Stimulated activated CD4-positive, alpha-beta T cell treated with anti-CD3 and anti-CD28 coated beads, Interleukin-1b, Interleukin-23, amount 100 ng/mL, for 48 hours (primary cell): ENCODE results near the gene IQCN.

Experiments used
- DNase-seq: peaks from one replicate; pipeline ENCODE4 v3.0.0-alpha.2; 2020

The IQCN gene

DNA sequence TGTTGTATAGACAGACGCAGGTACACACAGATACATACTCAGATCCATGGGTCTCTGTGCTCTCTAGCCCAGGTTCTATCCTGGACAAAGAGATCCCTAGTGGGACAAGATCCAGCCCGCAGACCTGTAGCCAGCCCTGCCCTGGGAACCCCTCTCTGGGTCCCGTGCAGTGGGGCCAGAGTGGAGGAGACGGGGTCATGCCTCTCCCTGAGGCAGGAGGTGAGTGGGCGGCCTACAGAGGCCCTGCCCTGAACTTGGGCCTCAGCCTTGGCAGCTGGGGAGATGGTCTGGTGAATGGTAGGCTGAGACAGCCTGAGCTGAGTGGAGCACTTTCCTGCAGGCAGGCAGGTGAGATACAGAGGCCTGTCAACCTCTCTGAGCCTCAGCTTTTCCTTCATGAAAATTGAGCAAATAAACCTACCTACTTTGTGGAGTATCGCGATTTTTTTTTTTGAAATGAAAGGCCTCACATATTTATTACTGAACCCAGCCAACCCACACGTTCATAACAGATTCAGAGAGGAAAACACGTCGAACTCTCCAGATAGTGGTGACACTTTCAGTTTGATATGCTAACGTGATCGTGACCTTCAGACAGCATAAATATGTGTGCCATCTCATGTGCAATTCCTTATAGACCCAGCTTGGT is 10.6 kb upstream of the IQCN start:
- peak; percentile 66 for DNase-seq

DNA sequence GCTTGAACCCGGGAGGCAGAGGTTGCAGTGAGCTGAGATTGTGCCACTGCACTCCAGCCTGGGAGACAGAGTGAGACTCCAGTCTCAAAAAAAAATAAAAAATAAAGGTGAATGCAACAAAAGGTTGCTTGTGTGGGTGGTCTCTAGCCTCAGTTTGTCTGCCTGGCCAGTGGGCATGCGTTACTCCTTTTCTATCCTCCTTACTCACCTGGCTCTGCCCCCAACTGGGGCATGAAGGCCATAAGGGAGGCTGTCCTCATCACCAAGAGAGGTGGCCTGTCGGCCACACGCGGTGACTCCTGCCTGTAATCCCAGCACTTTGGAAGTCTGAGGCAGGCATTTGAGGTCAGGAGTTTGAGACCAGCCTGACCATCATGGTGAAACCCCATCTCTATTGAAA is 9.1 kb upstream of the IQCN start:
- DNase-seq, result no peak

DNA sequence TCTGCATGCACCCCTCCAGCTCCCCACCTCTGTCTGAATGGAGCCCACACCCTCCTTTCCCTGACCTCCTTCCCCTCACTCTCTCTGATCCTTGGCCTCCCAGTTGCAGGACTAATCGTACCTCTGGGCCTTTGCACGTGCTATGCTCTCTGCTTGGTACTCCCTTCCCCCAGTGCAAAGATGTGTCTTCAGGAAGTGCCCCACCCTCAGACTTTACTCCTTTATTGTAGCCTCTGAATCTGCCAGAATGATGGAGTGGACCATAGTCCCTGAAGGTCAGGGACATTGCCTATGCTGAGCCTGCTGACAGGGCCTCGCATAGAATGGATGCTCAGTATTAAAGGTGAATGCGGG is 8.5 kb upstream of the IQCN start:
- peak; percentile 32 for DNase-seq

DNA sequence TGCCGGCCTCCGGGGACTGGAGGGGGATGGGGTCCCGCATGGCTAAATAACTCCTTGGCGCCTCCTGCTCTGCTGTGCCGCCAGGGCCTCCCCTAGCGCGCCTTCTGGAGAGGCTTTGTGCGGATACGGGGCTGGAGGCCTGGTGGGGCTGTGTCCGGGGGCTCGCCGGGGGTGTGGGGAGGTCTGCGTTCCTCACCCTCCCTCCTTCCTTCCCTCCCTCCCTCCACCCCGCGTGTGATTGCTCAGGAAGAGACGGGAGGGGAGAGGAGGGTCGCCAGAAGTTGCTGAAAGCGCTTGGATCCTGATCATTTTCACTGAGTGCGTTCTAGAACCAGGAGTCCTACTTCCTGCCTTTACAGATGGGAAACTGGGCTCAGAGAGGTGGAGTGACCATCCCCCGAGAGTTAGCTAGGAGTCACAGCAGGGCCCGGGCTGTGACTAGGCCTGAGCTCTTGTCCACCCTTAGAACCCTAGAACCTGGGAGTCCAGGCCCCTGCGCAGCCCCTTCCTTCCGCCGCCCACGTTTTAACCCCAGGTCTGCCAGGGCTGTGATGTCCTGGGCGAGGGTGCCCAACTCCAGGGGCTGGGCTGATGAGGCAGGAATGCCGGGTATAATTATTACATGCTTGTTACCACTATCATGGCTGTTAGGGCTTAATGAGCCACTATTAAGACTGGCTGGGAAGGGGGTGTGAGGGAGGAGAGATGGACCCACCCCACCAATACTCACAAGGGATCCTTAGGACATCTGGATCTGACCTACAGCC is 8.0 kb upstream of the IQCN start:
- DNase-seq, result peak; percentile 39

DNA sequence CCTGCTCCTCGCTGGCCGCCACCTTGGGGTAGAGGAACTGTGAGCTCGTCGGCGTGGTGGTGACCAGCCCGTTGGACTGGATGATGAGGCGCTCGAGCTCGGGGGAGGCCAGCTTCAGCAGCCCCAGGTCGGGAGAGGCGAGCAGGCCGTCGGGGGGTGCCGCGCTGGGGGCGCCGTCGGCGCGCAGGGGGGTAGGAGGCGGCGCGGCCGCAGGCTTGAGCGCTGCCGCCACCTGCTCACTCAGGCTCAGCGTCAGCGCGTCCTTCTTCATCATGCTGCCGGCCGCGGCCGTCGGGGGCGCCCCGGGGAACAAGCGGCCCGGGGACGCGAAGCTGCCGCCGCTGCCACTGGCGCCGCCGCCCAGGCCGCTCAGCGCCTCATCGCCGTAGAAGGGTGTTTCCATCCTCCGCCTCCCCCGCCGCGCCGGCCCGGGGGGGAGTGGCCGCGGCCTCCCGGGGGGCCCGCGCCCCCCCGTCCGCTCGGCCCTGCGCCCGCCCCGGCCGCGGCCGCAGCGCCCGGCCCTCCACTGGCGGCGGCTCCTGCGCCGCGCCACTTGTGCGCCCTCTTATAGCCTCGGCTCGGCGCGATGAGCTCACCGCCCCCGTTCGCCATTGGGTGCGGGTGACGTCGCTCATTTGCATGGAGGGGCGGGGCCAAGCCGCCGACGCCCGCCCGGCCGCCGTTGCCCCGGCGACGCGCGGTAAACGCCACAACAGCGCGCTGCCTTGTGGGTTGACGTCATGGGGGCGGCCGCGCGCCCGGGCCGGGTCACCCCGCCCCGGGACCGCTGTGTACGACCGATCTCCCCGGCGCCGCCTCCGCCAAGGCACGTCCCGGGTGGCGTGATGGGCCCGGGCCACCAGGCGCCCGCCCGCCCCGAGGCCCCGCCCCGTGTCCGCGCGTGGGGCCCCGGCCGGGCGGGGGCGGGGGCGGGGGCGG is 7.1 kb upstream of the IQCN start, which contains the start of gene JUND:
Gene JUND (minus strand): TSS at position 541 of the 939 bp plus-strand sequence. CDS start 138 bp downstream, at position 403.
- peak; percentile 96 for DNase-seq

DNA sequence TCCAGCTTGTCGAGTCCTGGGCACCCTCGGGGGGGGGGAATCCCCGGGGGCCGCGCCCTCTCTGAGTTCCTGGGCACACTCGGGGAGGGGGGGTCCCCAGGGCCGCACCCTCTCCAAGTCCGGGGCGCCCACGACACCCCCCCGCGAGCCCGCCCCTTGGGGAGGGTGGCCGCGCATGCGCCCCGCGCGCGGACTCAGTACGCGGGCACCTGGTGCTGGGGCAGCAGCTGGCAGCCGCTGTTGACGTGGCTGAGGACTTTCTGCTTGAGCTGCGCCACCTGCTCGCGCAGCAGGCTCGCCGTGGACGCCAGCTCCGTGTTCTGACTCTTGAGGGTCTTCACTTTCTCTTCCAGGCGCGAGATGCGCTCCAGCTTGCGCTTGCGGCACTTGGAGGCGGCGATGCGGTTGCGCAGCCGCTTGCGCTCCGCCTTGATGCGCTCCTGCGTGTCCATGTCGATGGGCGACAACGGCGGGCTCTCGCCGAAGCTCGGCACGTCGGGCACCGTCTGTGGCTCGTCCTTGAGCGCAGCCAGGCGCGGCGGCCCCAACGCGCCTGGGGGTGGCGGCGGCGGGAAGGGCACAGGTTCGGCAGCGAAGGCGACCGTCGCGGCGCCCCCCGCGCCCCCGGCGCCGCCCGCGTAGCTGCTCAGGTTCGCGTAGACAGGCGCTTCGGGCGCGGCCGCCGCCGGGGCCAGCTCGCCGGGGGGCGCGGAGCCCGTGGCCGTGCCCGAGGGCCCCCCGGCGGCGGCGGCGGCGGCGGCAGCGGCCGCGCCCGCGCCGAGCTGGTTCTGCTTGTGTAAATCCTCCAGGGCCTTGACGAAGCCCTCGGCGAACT is 6.2 kb upstream of the IQCN start:
- DNase-seq, result peak; percentile 80

DNA sequence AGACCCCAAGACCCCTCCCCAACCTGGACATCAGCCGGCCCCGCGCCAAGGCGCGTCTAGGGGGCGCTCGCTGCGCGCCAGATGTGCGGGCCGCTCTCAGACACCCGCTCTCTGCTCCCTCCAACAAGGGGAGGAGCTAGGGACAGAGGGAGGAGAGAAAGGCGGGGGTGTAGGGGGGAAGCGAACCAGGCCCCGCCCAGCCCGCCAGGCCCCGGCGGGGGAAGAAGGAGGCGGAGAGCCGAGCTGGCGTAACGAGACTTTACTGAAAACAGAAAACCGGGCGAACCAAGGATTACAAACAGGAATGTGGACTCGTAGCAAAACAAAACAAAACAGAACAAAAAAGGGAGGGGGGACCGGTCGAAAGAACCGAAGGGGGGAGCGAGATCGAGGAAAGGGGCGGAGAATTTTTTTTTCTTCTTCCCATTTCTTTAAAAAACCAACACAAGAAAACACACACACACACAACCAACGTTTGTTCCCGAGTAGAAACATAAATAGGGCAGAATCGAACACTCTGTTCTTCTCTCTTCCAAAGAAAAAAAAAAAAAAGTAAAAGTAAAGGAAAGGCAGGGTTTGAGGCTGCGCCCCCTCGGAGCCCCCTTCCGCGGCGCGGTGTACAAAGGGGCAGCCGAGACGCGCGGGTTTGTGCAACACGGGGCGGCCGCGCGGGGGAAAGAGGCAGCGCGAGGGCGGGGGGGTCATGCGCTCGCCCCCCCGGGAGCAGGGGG is 5.4 kb upstream of the IQCN start:
- peak; percentile 92 for DNase-seq

DNA sequence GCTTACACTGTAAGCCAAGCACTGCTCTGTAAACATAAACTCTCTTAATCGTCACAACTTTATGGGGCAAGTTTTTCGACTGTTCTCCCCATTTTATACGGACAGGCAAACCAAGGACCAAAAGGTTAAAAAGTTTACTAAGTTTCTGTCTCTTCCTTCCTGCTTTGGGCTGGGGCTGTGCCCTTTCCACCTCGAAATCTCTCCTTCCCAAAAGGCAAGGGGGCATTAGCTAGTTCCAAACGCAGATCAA is 4.9 kb upstream of the IQCN start:
- DNase-seq, result no peak

DNA sequence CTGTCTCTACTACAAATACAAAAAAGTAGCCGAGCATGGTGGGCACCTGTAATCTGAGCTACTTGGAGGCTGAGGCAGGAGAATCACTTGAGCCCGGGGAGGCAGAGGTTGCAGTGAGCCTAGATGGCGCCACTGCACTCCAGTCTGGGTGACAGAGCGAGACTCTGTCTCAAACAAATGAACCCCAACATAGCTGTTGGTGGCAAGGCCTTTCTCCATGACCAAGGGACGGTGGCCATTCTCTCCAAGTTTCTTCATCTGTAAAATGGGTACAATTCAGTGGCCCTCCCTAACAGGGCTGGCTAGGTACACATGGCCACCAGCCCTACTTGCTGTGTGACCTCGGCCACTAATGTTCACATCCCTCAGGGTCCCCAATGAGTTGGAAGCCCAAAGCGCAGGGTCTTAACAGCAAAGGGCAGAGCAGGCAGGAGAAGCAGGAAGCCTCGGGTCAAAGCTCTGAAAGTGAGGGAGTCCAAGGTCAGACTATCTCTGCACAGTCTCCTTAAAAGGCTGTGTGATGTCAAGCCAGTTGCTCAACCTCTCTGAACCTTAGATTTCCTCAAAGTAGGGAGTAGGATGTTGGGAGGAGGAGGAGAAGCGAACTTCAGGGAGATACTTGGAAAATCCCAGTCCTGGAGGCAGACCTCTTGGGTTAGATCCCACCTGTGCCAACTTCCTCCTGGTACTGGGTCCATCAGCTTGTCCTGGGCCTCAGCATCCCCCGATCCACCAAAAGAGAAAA is 4.4 kb upstream of the IQCN start:
- peak; percentile 61 for DNase-seq

DNA sequence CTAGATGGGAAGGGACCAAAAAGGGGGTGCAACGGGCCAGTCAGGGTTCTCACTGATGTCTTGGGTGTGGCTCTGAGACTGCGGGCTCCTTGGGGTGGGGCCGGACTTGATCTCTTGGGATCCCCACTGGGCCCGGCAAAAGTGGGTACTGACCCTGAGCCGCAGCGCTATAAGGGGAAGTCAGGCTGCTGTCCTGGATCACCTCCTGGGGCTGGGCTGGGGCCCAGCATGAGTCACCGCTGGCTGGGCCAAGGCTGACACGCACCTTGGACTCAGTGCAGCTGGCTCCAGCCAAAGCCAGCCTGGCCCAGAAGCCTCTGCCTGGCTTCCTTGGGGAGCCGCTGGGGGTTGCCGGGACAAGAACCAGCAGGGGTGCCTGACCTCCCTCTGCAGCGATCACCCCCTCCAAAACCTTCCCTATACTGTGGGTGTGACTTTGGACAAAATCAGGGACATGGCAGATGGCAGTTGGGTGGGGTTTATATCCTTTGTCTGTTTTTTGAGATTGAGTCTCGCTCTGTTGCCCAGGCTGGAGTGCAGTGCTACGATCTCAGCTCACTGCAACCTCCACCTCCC is 617 bp upstream of the IQCN start:
- DNase-seq, result no peak

DNA sequence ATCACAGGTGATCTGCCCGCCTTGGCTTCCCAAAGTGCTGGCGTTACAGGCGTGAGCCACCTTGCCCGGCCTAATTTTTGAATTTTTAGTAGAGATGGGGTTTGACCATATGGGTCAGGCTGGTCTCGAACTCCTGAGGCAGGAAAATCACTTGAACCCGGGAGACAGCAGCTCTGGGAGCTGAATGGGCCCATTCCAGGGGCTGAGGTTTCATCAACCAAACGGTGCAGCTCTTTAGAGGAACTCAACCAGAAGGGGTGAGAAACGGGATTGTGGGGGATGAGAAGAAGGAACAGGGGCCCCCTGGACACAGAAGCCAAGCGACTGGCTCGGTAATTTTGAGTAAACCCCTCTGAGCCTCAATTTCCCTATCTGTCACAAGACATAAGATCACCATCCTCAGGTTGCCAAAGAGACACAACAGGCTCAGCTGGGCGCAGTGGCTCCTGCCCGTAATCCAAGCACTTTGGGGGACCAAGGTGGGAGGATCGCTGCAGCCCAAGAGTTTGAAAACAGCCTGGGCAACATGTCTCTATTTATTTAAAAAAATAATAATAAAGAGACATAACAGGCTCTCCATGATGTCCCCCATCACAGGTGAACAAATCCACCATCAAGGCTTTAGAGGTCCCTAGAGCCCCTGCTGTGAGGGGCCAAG is 562 bp downstream of the IQCN start:
- DNase-seq, result no peak

DNA sequence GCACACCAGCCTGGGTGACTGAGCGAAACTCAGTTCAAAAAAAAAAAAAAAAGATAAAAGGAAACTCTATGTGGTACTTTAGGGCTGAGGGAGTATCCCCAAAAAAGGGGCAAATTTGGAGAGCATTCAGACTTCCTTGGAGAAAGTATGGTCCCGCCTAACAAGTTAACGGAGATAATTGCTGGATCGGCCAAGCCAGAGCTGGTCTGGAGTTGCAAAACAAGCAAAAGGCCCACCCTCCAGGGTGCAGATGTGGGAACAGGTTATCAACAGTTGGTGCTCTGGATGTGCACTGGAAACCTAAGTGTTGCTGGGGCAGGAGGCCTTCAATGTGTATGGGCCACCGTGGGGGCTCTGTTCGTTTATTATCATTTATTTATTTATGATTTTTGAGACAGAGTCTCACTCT is 2.8 kb downstream of the IQCN start:
- no peak for DNase-seq

DNA sequence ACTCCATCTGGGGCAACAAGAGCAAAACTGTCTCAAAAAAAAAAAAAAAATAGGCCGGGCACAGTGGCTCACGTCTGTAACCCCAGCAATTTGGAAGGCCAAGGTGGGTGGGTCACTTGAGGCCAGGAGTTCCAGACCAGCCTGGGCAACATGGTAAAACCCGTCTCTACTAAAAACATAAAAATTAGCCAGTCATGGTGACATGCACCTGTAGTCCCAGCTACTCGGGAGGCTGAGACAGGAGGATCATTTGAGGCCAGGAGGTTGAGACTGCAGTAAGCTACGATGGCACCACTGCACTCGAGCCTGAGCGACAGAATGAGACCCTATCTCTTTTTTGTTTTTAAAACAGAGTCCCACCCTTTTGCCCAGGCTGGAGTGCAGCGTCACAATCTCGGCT is 3.9 kb downstream of the IQCN start:
- DNase-seq, result no peak

DNA sequence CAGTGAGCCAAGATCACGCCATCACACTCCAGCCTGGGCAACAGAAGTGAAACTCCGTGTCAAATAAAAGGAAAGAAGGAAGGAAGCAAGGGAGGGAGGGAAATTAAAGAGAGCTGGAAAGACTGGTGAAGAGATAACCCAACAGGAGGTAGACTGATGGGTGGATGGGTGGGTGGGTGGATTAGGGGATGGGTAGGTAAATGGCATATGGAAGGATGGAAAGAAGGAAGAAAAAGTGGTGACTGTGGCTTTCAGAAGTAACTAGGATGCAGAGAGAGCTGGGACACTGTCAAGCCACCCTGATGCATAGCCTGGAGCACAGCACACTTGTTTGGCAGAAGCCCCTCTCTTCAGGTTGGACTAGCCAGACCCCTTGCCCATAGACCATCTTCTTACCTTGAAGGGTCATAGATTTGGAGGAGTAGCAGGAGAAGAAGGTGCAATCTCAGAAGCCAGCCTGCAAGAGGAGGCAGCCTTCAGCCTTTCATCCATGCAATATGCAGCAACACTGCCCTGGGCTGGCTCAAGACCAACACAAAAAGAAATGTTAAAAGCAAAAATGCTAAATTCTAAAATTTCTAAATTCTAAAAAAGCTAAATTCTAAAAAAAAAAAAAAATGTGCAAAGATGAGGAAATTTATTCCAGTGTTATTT is 5.1 kb downstream of the IQCN start:
- no peak for DNase-seq

DNA sequence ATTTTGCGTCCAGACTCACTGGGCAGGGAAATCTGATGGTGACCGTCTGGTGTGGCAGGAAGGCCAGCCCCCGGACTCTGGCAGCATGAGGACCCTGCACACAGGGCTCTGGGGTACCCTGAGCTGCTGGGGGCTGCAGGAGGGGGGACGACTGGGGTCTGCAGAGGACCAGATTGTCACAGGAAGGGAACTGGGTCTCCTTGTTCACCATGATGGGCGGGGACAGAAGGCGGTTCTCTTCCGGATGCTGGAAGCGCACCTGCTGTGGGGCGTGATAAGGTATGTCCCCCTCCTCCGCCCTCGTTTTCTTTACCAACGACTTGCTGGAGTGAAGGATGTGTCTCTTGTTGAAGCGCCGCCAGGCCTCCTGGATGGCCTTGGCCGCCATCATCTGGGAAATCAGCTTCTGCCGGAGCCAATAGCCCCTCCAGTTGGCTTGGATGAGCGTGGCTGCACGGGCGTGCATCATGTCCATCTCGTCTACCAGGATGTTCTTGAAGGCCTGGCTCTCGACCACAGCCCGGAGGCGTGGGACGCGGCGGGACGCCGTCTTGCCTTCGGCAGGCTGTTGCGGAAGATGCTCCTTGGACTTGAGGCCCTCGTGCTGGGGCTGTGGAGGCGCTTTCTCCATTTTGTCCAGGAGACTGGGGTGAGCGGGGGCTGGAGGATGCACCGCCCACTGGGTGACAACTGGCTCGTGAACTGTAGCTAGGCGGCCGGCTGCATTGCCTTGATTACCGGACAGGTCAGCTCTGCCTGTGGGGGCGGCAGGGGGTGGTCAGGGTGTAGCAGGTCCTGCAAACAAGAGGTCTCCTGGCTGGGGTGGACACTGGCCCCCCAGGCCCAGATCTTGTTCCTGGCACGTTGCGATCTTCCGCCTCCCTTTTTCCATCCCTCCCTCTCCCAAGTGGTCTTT is 7.2 kb downstream of the IQCN start:
- no peak for DNase-seq

DNA sequence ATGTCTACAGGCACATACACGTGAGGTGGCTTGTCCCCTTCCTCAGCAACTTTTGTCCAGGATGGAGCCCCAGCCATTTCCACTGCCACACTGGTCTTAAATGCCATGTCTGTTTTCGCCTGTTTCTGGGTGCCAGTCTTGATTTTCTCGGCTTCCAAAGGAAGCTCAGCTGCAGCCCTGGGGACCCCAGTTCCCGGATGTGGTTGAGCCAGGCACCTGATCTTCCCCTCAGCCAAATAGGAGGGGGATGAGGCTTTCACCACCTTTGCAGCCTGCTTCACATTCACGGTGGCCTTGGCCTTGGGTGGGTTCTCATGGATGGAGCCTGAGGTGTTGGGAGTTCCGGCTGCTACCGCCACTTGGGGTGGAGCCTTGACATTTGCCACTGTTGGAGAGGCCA is 8.7 kb downstream of the IQCN start:
- DNase-seq, result no peak

DNA sequence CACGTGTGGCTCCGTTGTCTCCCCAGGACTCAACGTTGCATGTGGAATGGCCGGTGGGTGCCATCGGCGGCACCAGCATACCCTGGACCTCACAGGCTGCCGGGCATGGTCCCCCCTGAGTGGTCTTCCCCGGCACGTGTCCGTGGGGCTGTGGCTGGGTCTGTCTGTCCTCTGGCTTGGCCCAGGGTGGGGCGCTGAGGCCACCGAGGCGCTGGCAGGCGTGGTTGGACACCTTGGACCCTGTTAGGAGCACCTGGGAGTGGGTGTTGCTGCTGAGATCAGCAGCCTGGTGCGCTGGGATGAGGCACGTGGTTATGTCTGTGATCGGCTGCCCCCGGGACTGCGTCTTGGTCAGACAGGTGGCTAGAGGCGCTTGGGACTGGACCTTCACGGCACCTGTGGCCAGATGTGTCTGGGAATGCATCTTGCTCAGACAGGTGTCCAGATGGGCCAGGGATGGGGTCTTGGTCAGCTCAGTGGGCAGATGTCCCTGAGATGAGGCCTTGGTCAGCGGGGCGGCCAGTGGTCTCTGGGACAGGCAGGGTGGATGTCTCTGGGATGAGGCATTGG is 9.2 kb downstream of the IQCN start:
- DNase-seq, result no peak

DNA sequence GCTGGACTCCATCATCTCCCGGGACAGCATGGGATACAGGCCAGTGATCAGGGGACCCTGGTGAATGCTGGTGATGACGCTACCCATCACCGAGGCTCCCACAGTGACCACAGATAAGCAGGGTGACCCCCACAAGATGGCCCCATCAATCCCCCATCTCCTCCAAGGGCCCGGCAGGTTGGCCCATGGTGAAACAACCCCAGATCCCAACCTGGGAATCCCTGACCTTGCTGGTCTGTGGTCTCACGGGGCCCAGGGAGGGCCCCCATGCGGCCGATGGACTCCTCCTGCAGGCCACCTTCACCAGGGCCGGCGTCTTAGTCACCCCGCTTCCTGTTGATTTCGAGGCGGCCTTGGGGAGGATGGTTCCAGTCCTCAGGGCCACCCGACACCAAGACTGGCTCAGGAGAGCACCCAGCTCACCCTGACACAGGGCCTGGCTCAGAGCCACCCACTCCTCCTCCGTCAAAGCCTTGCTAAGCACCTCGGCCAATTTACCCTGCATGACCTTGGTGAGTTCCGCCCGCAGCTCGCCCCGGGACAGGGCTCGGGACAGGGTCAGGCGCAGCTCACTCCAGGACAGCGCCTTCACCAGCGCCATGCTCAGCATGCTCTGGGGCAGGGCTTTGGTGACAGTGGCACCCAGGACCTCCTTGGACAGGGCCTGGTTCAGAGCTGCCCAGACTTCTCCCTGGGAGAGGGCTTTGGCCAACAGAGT is 10.0 kb downstream of the IQCN start:
- DNase-seq, result no peak
